Measurements from ENCODE around the gene PTP4A2. TPM values are rescaled to one million over a fixed set of nuclear protein-coding genes. Genes with fewer than 3 reads are reported as not detected.

PTP4A2 gene
- total and polyA plus RNA-seq, 8 donors, result 78.6 to 330 (median 167) TPM

GRCh38 chr1:31891280-31891679 lies 46.9 kb downstream of the PTP4A2 start:
- intact Hi-C loops (cut with DNase I; ENCODE audit: low total_unique reads), result no loop called here
- 67 to 81% (median 67%) methylated on average over 3 of the region's 3 CpGs for WGBS, 5 donors
- no peak overlapping the region for H3K27ac ChIP-seq
- no peak overlapping the region for H3K4me3 ChIP-seq
- DNase-seq, result no peak
- H3K27me3 ChIP-seq, result no peaks in the 10 kb centered on the region
- H3K4me1 ChIP-seq, result peaks cover 0 to 5% (median 0%) of the 10 kb centered on the region in 4 donors
- H3K9me3 ChIP-seq, result no peaks in the 10 kb centered on the region
- H3K36me3 ChIP-seq, result no peaks in the 10 kb centered on the region
- TF ChIP-seq POLR2A (IDR thresholded peaks at IDR 0.05) (no peak), POLR2AphosphoS5 (IDR thresholded peaks at IDR 0.05) (no peak), CTCF (IDR thresholded peaks at IDR 0.05) (no peak), EP300 (IDR thresholded peaks at IDR 0.05) (no peak)

DNA sequence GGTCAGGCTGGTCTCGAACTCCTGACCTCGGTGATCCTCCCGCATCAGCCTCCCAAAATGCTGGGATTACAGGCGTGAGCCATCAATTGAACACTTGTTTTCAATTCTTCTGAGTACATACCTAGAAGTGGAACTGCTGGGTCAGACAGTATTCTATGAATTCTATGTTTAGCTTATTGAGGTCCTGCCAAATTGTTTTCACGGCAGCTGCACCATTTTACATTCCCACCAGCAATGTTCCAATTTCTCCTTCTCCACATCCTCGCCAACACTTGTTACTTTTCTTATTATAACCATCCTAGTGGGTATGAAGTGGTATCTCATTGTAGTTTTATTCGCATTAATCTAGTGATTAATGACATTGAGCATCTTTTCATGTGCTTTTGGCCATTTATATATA lies 49.9 kb downstream of the PTP4A2 start:
- H3K27me3 ChIP-seq, result no peaks in the 10 kb centered on the region
- no peak for DNase-seq
- intact Hi-C loops (cut with DNase I; ENCODE audit: low total_unique reads), result no loop called here
- WGBS, 5 donors, result 89 to 95% (median 94%) methylated on average over 7 of the region's 7 CpGs
- H3K4me1 ChIP-seq, result peaks cover 0 to 5% (median 0%) of the 10 kb centered on the region in 4 donors
- no peak overlapping the region for H3K27ac ChIP-seq
- TF ChIP-seq POLR2AphosphoS5 (IDR thresholded peaks at IDR 0.05) (no peak), POLR2A (IDR thresholded peaks at IDR 0.05) (no peak), CTCF (IDR thresholded peaks at IDR 0.05) (no peak), EP300 (IDR thresholded peaks at IDR 0.05) (no peak)
- no peak overlapping the region for H3K4me3 ChIP-seq
- H3K9me3 ChIP-seq, result no peaks in the 10 kb centered on the region
- no peaks in the 10 kb centered on the region for H3K36me3 ChIP-seq

DNA sequence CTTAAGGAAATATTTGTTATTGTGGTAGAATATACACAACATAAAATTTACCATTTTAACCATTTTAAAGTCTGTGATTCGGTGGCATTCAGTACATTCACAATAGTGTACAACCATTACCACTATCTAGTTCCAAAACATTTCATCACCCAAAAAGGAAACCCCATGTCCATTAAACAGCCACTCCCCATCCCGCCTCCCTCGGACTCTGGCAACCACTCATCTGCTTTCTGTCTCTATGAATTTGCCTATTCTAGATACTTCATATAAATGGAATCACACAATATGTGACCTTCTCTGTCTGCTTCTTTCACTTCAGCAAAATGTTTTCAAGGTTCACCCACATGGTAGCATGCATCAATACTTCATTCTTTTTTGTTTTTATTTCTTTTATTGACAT lies 51.3 kb downstream of the PTP4A2 start:
- TF ChIP-seq POLR2A (IDR thresholded peaks at IDR 0.05) (no peak), CTCF (IDR thresholded peaks at IDR 0.05) (no peak), POLR2AphosphoS5 (IDR thresholded peaks at IDR 0.05) (no peak)
- H3K9me3 ChIP-seq, result no peaks in the 10 kb centered on the region
- WGBS, 5 donors, result 76 to 87% (median 83%) methylated on average over 3 of the region's 3 CpGs
- H3K36me3 ChIP-seq, result no peaks in the 10 kb centered on the region
- no peak for DNase-seq
- intact Hi-C loops (cut with DNase I; ENCODE audit: low total_unique reads), result no loop called here
- no peaks in the 10 kb centered on the region for H3K27me3 ChIP-seq
- H3K27ac ChIP-seq, result no peak overlapping the region
- H3K4me1 ChIP-seq, result peaks cover under 1 to 7% (median 2%) of the 10 kb centered on the region in 4 donors
- no peak overlapping the region for H3K4me3 ChIP-seq

- Histone ChIP-seq H3K4me3 (no peak overlapping the region), H3K4me1 (peaks cover 7 to 15% (median 11%) of the 10 kb centered on the region in 4 donors), H3K9me3 (no peaks in the 10 kb centered on the region), H3K27me3 (no peaks in the 10 kb centered on the region), H3K36me3 (no peaks in the 10 kb centered on the region), H3K27ac (no peak overlapping the region)
- no peak for DNase-seq
- TF ChIP-seq POLR2AphosphoS5 (IDR thresholded peaks at IDR 0.05), result no peak
- no peak for TF ChIP-seq EP300 (IDR thresholded peaks at IDR 0.05)
- TF ChIP-seq CTCF (IDR thresholded peaks at IDR 0.05), result no peak
- TF ChIP-seq POLR2A (IDR thresholded peaks at IDR 0.05), result no peak
- intact Hi-C loops (cut with DNase I; ENCODE audit: low total_unique reads), result no loop called here
- WGBS, 5 donors, result 84 to 98% (median 92%) methylated on average over 2 of the region's 2 CpGs
Measured at GRCh38 chr1:31885851-31886250, 52.3 kb downstream of the PTP4A2 start.
